NK-92 (cell line): ENCODE results near the gene VWCE.
"Not testable (repeated sequence)": the region's sequence is repeated elsewhere in the genome, so short reads cannot be mapped to it uniquely, and the experiment has no call there.

Experiments
- DNase-seq: peaks from one replicate; lab custom pipeline; 2025; ENCODE audit not compliant: unreplicated experiment; lab: John Stamatoyannopoulos, UW

The VWCE gene

DNA sequence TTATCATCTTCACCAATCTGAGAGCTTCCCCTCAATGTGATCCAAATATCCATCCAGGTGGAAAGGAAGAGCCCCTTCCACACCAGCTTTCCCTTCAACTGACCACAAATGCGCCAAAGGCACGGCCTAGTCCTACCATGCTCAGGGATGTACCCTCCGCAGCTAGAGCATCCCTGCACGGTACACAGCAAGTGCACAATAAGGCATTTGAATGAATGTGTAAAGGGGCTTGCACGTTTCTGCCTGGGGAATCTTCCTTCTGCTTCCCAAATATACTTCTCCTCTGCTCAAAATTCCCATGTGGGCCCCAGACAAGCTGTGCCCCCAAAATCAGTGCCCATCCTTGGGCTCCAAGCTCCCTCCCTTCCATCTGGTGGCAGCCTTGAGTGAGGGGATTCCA is 76.1 kb downstream of the VWCE start:
- not testable (repeated sequence) for DNase-seq

DNA sequence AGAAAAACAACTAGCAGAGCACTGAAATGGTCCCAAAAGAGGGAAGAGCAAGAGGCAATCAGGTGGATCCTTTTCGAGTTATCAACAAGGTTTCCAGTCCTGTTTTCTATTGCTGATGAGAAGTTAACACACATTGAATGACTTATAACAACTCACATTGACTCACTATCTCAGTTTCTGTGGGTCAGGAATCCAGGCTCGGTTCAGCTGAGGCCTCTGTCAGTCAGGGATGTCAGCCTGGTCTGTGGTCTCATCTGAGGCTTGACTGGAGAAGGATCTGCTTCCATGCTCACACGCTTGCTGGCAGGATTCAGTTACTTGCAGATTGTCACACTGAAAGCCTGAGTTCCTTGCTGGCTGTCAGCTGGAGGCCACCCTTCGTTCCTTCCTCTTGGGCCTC is 76.8 kb downstream of the VWCE start:
- not testable (repeated sequence) for DNase-seq

DNA sequence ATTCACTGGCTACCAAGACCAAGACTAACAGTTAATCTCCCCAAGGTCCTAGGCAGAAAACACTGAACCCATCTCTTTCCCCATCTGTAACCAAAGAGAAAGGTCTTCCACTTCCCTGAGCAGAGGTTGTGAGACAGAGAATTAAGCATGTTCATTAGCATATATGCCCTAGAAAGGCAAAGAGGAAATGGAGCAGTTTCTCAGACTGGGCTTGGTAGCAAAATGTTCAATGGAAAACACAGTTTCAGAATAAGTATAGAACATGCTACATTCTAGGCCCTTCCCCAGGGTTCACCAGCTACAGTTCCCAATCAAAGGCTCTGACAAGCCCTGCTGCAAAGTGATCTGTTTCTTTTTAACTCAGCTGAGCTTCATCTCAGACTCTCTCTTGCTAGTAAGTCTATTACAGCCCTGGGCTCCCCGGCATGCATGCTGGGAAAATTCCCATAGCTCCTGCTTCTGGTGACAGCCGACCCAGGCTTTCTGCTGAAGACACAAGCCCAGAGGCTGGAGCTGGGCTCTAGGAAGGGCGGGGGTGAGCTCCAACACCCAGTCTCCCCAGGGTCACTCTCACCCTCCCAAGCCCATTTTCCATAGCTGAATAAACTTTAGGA is 81.3 kb downstream of the VWCE start:
- DNase-seq: not testable (repeated sequence)

DNA sequence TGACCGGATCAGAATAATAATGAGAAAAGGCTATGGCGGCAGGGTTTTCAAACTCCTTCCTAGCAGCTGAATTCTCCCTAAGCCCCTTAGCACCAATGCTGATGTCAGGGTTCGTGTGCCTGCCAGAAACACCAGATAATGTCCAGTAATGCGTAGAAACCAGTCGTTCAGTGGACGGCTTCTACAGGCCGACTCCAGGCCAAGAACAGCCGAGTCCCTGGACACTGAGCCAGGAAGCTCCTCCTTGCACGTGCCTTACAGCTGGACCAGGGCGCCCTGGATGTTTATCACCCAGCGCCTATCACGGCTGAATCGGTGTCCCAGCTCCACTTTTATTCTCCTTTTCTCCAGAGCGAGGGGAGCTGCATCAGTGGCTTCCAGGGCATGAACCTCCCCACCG is 82.9 kb downstream of the VWCE start:
- DNase-seq: not testable (repeated sequence)

DNA sequence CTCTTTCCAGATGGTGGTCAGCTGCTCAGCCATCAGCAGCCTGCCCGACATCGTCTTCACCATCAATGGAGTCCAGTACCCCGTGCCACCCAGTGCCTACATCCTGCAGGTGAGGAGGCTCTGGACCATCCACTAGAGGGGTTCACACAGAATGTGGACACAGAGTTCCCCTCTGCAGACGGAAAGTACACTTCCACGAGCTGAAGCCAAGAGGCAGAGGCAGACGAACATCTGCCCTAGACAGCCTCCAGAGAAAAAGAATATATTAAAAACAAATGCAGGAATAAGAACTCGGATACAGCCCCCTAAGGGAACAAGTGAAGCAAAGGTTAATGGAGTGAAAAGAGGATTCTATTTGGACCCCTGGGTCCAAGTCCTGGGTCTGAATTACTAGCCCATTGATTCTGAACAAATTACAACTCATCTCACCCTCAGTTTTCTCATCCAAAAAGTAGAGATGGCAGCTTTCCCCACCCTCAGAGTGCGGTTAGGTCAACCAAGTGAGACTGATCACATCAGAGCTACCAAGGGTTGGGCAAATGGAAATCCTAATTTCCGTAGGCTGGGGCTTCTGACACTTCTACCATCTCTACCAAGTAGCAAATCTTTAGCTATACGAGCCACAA is 83.7 kb downstream of the VWCE start:
- DNase-seq: not testable (repeated sequence)

DNA sequence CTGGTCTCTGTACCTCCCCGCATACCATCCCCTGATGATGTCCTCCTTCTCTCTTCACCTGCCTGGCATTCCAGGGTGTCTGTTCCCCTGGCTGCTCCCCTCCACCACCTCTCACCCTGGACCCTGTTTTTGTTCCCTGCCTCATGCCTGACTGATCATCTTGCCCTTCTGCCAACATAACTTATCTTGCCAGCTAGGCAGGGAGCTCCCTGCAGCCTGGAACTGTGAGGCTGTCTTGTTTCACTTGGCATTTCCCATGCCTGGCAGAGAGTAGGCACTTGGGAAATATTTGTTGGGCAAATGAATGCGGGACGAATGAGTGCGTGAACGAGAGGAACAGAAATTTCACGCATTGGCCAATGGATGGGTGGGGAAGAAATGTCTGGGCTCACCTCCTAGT is 84.5 kb downstream of the VWCE start:
- not testable (repeated sequence) for DNase-seq
